Hepatic stellate cell (primary cell): ENCODE measurements around the gene ELP2.

Experiments used
- DNase-seq: peaks from one replicate; pipeline ENCODE4 v3.0.0; 2011; ENCODE audit warnings: low spot score

The ELP2 gene

DNA sequence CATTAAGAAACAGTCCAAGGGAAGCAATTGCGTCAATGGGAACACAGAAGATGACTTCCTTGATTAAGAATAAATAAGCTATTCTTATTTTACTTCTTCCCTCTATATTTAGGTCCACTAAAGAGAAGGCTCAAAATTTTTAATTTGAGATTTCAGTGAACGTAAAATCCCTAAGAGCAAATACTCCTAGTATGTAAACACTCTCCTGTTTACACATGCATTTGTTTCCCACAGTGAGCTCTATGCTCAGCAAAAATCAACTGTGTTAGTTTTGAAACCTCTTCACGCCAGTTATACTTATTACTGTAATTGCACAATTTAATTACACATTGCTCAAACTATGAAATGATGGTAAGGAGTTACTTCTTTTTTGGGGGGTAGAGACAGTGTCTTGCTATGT is 9.4 kb upstream of the ELP2 start:
- DNase-seq, result no peak

DNA sequence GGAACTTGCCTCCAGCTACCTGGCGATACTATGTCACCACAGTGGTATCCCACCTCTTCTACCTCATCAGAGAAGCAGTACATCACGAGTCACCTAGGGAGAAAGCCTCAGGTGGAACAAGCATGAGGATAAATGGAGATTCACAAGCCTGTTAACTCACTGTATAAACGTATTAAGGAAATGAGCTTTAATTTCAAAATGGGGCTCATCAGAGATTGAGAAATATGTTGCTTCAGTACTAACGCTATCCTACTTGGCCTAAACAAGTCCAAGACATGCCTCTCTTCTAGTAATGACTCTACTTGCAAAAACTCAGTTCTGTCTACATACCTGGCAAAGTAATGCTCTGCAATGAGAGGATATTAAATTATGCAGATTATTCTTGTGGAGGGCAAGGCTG is 4.9 kb upstream of the ELP2 start:
- no peak for DNase-seq

DNA sequence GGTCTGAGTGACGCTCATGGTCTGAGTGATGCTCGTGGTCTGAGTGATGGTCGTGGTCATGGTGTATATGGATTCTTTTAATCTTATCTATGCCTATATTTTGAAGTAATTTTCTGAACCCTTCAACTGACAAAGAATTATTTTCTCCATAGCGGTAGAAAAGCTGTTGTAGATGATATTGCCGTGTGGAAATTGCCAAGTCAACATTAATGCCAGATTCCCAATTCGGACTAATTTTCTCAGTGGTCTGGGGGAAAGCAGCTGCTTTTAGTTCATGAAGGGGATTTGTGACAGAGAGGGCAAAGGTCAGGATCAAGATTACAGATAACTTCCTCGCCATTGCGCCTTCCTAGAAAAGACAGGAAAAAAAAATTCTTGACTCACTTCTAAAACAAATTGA is 3.0 kb upstream of the ELP2 start:
- no peak for DNase-seq

DNA sequence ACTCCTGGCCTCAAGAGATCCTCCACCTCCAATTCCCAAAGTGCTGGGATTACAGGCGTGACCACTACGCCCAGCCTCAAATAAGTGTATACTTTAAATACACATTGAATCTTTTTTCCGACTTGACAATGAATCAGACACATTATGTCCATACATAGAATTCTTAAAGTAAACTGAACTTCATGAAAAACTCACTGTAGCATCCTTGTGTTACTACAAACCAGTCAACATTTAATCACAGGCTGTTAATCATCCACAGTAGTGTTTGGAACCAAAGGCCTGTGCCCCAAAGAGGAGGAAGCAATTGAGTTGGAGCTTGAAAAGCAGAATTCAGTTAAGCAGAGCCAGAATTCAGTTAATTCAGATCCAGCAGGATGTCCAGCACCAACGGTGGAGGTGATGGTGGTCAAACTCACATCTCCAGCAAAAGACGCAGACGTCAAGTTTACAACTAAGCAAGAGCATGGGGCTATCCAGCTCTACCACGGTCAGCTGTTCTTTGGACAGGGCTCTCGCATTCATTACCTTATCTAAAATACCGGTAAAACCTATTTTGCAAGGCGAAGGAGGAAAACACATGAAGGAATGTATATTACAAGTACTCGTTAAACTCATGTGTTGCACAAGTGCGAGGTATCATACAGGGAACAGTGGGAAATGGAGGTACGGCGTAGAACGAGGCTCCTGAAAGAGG is 1.7 kb upstream of the ELP2 start:
- DNase-seq, result peak; percentile 2

DNA sequence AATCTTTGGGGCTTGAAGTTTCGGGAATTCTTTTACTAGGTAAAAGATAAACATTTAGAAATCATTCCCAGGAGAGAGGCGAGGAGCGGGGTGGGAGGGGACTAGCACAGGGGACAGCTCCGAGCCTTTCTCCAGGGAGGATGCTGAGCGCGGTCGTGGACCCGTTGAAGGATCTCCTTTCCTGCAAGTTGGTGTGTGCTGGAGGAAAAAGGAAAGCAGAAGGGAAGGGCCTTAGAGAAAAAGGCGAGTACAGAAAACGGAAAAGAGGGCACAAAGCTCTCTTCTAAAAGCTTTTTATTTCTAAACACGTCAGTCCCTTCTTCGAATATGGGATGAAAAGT is 1.2 kb upstream of the ELP2 start:
- peak; percentile 45 for DNase-seq

DNA sequence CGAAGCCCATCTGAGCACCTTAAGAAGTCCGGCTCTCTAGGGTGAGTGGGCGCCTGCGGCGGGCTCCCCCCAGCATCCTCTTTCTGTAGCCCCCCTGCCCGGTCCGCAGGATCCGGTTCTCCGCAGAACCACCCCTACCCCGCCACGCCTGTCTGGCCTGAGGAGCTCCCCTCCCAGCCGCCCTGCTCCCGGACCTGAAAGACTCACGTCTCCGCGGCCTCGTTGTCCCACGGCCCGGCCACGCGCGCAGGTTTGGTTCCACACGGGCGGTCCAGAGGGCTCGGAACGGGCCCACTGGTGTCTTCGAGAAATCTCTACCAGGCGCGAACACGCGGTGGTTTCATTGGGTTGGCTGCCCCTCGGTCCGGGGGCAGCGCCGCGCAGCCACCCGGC is 796 bp upstream of the ELP2 start:
- DNase-seq, result no peak

DNA sequence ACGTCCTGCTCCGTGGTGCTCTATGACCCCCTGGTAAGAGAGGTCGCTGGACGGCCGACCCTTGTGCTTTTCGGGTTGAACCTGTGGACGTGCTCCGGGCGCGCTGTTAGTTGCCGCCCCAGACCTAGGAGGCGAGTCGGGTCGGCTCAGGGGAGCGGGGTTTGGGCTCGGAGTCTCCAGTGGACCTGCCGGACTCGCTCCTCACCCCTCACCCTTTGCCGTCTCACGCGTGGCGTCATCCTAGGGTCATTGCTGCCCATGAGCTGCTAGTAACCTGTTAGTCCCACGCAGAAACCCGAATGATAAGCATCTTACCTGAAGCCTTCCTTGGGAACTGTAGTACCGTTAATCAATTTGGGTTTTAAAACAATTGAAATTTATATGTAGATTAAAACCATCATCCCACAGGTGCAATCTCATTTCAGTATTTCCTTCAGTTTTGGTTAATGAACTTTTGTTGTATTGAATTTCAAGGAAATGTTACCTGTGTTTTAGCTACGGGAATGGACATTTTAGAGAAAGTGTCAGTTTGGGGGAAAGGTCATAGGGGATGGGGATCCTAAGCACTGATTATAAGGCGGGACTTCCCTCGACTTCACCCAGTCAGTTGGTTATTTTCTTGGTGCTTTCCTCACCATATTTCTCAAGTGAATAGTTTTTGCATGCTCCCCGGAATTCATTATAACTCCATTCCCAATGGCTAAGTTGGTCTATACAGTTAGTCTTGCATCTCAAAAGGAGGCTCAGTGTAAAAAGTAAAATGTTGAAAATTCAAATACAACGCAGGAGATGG is 536 bp downstream of the ELP2 start:
- DNase-seq, result peak; percentile 26

DNA sequence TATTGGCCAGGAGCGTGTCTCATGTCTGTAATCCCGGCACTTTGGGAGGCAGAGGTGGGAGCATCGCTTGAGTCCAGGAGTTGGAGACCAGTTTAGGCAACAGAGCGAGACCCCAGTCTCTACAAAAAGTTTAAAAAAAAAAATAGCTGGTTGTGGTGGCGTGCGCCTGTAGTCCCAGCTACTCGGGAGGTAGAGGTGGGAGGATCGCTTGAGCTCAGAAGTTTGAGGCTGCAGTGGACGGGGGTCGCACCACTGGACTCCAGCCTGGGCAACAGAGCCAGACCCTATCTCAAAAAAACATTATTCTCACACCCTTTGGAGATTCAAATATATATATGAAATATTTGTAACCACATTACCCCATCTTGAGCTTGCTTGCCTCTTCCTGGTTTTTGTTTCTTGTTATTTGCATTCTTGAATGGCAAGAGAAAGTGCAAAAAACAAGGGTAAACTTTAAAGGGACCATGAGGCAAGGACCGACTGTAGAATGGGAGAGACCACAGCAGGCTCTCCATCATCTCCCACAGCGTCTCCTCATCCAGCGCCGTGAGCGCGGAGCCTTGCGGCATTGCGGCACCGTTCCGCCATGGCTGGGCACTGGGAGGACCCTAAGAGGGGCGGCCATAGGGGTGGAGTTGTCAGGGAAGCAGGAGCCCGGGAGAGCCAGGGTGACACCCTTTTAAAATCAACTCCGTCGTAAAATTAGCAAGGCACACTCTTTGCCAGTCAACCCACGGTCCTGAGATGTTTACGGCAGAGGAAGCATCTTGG is 1.4 kb downstream of the ELP2 start:
- DNase-seq, result peak; percentile 4

DNA sequence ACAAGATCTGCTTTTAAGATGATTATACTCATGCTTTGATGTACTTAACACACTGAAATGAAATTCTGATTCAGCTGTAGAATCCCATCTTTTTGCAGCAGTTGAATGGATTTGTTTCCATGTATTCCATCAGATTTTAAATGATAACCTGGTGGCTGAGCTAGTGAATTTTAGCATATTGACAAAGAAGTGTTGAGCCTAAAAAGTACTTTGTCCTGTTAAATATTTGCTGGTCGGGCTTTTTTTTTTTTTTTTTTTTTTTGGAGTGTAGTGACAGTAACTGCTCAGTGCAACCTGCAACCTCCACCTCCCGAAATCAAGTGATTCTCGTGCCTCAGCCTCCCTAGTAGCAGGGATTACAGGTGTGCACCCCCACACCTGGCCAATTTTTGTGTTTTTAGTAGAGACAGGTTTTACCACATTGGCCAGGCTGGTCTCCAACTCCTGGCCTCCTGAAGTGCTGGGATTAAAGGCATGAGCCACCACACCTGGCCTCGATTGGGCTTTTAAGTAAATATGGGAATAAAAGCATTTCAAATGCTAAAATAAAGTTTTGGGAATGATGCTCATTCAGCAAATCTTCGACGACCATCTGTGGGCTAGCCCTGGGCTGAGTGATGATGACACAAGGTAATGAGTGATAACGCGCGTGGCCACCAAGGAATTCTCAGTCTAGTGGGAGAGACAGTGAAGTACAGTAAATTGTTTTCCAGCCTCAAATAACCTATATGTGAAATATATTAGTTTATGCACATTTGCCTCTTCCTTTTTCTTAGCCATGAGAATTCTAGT is 2.2 kb downstream of the ELP2 start:
- no peak for DNase-seq

DNA sequence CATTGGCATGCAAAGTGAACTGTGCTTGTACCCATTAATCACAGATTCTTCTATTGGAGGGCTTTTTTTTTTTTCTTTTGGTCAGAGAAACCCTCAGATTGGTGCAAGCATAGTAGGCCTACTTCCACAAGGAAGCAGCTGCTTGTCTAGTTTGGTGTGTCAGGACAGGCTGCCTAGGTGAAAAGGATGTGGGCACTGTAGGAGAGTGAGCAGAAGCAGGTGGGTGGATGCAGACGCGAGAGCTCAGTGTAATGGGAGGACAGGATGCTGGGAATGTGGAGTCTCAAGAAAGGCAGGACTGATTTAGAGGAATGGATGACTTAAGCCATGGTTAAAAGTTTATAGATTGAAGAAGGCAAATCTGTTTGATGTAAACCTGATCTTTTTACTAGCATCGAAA is 3.1 kb downstream of the ELP2 start:
- no peak for DNase-seq

DNA sequence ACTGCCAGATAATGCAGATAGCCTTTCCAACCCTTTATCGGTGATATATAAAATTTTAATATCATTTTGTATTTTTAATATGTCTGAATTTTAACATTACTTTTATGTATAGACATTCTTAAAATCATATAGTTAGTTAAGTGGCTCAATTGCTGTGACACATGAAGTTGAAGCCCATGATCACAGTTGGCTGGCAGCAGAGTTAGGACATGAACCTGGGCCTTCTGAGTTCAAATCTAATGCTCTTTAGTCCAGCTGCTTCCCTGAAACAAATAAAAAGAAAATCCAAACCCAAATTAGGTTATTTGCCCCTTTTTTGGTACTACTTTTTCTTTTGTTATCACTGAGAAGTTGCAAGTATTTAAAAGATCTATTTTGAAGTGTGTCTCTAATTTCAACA is 5.6 kb downstream of the ELP2 start:
- no peak for DNase-seq

DNA sequence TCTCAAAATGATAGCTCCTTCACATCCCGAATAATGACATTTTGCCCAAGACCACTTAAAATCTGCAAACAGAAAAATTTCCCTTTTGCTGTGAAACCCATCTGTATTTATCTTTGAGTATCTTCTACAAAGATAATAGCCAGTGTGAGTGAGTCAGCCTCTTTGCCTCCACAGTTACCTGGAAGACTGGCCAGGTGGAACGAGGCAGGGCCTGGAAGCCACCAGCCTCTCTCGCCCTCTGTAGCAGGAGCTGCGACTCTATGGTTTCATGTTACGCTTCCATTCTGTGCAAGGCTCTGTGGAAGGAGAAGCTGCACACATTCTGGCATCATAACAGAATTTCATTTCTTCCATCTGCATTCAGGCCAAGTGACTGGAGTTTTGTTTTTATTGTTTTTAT is 9.5 kb downstream of the ELP2 start:
- DNase-seq, result no peak

DNA sequence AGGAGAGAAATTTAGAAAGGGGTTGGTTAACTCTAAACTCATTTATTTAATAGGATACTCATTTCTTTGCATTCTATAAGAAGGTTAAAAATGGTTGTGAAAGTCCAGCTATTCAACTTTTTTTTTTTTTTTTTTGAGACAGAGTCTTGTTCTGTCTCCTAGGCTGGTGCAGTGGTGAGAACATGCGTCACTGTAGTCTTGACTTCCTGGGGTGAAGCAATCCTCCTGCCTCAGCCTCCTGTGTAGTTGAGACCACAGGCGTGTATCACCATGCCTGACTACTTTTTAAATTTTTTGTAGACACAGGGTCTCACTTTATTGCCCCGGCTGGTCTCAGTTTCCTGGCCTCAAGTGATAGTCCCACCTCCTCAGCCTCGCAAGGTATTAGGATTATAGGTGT is 11.9 kb downstream of the ELP2 start:
- no peak for DNase-seq

DNA sequence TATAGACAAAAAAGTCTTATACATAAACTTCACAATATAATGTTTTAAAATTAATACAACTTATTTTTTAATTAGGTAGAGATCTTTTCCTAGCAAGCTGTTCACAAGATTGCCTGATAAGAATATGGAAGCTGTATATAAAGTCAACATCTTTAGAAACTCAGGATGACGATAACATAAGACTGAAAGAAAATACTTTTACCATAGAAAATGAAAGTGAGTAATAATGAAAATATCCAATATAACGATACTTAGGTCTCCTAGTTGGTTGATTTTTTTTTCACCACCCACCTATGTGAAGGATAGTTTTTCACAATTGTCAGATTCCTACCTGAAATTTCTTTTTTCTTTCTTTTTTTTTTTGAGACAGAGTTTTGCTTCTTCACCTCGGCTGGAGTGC is 13.1 kb downstream of the ELP2 start:
- DNase-seq, result no peak

DNA sequence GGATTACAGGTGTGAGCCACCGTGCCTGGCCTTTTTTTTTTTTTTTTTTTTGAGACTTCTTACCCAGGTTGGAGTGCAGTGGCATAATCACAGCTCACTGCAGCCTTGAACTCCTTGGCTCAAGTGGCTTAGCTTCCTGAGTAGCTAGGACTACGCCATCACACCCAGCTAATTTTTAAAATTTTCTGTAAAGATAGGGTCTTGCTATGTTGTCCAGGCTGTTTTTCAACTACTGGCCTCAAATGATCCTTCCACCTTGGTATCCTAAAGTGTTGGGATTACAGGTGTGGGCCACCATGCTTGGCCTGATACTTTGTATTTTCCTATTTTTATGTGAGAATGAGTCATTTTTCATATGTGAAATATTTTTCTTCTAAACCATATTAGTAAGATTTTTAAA is 13.7 kb downstream of the ELP2 start:
- no peak for DNase-seq

DNA sequence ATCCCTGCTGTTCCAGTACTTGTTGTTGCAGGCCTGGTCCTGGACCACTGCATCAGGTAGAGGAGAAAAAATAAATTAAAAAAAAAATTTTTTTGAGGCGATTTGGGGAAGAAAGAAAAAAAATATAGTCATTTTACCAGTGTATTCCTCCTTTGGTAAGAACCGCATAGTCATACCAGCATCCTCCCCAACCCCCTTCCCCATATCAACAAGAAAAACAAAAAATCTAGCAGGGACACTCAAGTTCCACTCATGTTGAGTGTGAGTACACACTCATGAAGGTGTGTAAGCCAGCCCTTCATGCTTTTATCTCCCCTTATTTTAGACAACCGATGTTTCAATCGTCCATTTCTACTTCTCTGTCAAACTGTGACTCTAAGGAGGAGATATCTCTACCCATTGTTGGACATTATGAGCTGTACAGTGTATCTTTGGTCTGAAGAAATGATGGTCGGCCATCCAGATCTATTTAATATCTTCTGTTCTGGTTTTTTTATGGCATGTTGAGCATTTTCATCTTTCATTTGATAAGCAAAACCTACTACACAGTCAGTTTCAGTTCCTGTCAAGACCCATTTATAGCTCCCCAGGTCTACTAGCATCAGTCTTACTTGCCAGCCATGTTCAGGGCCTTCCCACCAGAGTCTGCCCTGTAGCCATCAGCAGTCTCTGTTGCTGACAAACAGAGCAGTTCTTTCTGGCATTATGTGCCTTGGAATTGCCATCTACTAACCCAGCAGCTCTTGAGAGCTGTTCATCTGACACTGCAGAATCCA is 20.0 kb downstream of the ELP2 start:
- DNase-seq, result no peak

DNA sequence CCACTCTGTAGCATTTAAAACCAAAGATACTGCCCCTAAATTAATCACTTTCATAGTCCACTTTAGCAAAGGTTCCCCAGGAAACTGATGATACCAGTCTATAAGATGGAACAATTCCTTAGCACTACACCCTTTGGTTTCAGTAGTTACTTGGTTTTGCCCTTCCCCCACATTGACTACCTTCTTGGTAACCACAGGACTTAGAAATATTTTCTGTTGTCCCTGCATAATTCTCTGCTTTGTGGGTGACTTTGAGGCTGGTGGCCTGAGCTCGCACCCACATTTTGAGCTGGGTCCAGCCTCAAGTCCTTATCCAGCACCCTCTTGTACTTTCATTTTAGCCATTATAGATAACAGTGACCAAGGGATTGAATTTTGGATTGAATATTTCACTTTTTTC is 23.1 kb downstream of the ELP2 start:
- DNase-seq, result no peak

DNA sequence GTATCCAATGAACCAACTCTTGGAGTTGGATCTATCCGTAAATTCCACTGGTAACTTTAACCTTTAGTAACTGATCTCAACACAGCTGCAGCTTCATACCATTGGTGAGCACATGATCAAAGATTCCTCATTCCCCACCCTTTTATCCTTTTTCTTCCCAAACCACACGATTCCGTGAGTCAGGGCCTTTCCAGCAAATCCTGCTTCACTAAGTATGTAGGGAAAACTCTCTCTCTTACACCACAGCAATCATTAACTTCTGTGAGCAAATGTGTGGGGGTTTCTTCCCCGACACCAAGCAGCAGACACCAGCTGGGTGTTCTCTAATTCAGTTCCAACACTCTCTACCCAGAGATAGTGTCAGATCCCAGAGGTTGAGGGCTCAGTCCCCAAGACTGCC is 23.5 kb downstream of the ELP2 start:
- DNase-seq, result no peak

DNA sequence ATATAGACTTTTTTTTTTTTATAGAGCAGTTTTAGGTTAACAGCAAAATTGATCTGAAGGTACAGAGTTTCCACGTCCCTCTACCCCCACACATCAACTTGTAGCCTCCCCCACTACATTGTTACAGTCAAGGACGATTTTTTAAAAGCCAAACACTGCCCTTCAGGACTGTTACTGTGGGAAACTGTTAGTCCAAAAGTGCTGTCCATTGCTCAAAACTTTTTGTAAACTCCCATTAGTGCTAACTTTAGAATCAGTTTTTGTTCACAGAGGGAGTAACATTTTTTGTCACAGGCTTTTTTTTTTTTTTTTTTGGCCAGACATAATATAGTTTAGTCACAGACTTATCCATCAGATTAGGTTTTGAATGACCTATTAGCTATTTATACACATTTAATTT is 24.1 kb downstream of the ELP2 start:
- no peak for DNase-seq

DNA sequence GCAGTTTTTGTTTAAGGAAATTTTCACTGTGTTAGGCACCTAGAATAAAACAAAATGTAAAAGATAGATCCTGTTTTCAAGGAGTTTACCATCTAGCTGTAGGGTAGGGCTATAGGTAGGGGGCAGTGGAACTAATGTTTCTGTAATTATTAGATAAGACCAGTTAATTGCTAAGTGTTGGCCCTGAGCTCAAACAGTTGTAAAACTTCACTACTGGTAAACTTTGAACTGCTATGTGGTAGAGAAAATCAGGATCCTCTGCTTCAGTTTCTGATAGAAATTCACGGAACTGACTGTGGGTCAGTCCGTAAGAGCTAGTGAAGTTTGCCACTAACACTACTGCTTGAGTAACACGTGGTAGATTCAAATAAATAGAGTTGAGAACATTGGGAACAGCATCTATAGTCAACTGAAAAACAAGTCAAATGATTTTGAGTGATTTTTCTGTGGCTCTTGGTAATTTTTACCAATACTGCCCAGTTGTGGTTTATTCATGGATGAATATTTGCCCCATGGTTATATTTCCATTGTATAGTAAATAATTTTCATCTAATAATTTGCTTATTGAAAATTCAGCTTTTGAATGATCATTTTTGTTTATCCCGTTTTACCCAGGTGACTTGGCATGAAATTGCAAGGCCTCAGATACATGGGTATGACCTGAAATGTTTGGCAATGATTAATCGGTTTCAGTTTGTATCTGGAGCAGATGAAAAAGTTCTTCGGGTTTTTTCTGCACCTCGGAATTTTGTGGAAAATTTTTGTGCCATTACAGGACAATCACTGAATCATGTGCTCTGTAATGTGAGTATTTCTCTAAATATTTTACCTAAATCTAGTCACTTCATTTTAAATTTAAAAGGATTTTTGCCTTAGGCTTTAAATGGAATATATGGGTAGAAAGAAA is 26.4 kb downstream of the ELP2 start:
- DNase-seq, result no peak

DNA sequence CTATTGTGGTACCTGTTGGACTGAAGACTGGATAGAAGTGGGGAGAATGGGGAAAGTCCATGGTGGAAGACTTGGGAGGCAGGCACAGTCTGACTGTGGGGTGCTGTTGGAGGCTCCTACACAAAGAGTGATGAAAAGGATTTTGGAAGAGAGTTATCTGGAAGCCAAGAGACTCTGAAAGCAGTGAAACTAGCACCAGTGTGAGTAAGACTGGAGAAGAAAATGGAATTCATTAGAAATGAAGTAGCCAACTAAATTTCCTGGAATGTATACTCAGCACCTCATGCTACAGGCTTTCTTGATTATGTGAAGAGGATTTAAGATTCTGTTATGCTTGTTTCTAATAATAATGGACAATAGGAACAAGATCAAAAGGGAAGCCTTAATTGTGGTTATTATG is 27.7 kb downstream of the ELP2 start:
- DNase-seq, result no peak
